Ovary (tissue), 3 donors: ENCODE measurements around the gene IRX4.

Source experiments
- POLR2A ChIP-seq: fragments of 450-650 bp; IDR thresholded peaks from one replicate; pipeline ENCODE4 v1.6.1; 2017; ENCODE audit warnings: antibody characterized with exemption, mild to moderate bottlenecking, moderate library complexity
- TF ChIP-seq, protein P1 (sequence below), 3 donors: fragments of 450-650 bp in 2 of 3; fragments of 200-600 bp in 1 of 3; IDR thresholded peaks; one replicate each; pipeline versions ENCODE4 v1.5.1 to v1.8.0; 2016 to 2022; ENCODE audit warnings: antibody characterized with exemption in 3 of 3, mild to moderate bottlenecking in 1 of 3
- donor health status: DM: no; HTN: no; CAD: no.

DNA sequence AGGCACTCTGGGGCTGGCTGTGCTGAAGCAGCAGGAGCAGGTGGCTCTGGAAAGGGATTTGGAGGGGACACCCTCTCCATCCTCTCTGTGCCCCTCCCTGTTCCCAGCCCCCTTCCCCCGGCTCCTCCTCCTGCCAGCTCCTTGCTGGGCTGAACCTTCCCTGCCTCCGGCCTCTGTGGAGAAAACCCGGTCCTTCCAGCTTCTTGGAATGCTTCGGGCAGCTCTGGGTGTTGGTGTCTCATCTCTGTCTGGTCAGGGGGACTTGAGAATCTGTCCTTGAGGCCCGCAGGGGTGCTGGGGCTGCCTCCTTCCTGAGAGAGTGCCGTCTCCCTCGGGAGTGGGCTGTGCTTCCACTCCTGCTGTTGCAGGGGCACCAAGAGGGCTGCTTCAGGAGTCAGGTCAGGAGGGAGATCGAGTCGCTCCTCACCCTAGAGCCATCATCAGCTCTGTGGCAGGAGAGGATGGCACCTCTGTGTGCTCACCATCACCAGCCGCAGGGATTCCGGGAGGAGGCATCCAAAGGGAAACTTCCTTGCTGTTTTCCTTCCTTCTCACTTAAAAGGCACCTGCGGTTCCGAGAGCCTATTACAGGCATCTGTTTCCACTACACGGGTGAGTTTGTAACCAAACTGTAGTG, 50.9 kb downstream of the IRX4 start:
- no peak for TF ChIP-seq POLR2A
- TF ChIP-seq, protein P1, sequence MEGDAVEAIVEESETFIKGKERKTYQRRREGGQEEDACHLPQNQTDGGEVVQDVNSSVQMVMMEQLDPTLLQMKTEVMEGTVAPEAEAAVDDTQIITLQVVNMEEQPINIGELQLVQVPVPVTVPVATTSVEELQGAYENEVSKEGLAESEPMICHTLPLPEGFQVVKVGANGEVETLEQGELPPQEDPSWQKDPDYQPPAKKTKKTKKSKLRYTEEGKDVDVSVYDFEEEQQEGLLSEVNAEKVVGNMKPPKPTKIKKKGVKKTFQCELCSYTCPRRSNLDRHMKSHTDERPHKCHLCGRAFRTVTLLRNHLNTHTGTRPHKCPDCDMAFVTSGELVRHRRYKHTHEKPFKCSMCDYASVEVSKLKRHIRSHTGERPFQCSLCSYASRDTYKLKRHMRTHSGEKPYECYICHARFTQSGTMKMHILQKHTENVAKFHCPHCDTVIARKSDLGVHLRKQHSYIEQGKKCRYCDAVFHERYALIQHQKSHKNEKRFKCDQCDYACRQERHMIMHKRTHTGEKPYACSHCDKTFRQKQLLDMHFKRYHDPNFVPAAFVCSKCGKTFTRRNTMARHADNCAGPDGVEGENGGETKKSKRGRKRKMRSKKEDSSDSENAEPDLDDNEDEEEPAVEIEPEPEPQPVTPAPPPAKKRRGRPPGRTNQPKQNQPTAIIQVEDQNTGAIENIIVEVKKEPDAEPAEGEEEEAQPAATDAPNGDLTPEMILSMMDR (IDR thresholded peaks at IDR 0.05): no peak
